ENCODE data around the gene CCM2. TPM values are rescaled to one million over a fixed set of nuclear protein-coding genes. Genes with fewer than 3 reads are reported as not detected.

Gene CCM2
- total RNA-seq, 3 donors from 2014 or later: 32.3 to 45.3 (median 35.4) TPM

DNA sequence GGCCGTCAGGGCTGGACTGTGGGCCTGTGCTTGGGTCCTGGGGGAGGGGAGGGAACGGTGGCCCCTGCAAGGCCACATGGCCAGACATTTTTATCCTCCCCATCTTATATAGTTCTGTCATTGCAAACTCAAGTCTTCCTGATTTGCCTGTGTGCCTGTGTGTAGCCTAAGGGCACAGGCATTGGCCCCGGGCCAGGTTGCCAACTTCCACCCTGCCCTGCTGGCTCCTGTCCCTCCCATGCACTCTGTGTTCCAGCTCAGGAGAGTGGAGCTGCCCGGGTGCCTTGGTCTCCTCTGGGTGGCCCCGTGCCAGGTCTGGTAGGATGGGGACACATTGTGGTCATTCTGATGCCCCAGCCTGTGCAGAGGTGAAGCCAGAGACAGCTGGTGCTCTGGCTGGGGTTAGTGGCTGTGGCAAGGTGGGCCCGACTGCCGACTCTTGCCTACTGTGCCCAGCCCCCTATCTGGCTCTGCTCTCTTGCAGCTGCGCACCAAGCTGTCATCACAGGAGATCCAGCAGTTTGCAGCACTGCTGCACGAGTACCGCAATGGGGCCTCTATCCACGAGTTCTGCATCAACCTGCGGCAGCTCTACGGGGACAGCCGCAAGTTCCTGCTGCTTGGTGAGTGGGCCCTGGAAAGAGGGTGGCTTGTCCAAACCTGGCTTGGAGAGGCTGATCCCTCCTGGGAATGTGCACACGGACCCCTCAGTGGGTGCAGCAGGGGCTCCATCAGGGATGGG is 74.0 kb downstream of the CCM2 start:
- intact Hi-C loops (cut with DNase I; ENCODE audit: low total_unique reads): no loop called here
- DNase-seq (ENCODE audit: low spot score in 2 of 2): peak; percentile 39 to 73

DNA sequence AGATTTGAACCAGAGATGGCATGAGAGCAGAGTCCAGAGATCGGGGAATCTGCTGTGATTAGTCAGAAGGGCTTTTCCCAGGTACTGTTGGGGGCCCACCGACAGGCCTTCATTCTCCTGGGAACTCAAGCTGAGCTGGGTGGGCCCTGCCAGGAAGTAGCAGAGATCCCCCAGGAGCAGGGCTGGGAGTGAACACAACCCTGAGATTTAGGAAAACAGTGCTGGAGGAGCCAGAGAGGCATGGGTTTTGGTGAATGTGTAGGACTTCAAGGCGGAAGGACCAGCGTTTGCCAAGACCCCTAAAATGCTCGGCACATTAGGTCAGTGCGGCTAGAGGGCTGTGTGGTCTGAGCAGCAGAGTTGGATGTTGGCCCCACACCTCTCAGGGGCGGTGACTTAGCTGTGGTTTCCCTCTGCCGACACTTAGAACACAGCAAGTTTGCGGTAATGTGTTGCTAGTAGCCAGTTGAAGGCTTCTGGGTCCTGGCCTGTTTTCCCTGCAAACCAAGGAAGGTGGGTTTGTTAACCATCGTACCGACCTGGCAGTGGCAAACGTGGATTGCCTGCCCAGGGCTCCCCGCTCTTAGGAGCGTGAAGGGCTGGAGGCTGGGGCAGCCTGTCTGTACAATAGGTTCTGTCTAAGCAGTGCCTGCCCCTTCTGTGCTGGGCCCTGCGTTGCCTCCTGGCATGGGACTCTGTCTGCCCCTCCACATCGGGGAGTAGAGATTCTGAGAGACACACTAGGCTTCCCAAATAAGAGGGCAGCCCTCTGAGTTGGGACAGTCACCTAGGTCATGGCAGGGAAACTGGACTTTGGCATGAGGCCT is 74.7 kb downstream of the CCM2 start:
- H3K36me3 ChIP-seq: no peaks in the 10 kb centered on the region
- peaks cover 0 to 9% of the 10 kb centered on the region in 2 donors for H3K4me1 ChIP-seq
- TF ChIP-seq, protein P1, sequence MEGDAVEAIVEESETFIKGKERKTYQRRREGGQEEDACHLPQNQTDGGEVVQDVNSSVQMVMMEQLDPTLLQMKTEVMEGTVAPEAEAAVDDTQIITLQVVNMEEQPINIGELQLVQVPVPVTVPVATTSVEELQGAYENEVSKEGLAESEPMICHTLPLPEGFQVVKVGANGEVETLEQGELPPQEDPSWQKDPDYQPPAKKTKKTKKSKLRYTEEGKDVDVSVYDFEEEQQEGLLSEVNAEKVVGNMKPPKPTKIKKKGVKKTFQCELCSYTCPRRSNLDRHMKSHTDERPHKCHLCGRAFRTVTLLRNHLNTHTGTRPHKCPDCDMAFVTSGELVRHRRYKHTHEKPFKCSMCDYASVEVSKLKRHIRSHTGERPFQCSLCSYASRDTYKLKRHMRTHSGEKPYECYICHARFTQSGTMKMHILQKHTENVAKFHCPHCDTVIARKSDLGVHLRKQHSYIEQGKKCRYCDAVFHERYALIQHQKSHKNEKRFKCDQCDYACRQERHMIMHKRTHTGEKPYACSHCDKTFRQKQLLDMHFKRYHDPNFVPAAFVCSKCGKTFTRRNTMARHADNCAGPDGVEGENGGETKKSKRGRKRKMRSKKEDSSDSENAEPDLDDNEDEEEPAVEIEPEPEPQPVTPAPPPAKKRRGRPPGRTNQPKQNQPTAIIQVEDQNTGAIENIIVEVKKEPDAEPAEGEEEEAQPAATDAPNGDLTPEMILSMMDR (IDR thresholded peaks at IDR 0.05): no peak
- no peak for TF ChIP-seq POLR2A (IDR thresholded peaks at IDR 0.05)
- H3K27ac ChIP-seq: no peak overlapping the region
- no peaks in the 10 kb centered on the region for H3K27me3 ChIP-seq
- H3K4me3 ChIP-seq: no peak overlapping the region
- DNase-seq (ENCODE audit: low spot score in 2 of 2): no peak
- H3K9me3 ChIP-seq: no peaks in the 10 kb centered on the region
- intact Hi-C loops (cut with DNase I; ENCODE audit: low total_unique reads): no loop called here

More for the DNA sequence above, 74.0 kb downstream of the CCM2 start:
- H3K9me3 ChIP-seq: no peaks in the 10 kb centered on the region
- no peaks in the 10 kb centered on the region for H3K36me3 ChIP-seq
- no peak overlapping the region for H3K4me3 ChIP-seq
- no peaks in the 10 kb centered on the region for H3K27me3 ChIP-seq
- peaks cover 0 to 9% of the 10 kb centered on the region in 2 donors for H3K4me1 ChIP-seq
- H3K27ac ChIP-seq: peak overlapping the region in 1 of 2 donors; percentile 23
- no peak for TF ChIP-seq POLR2AphosphoS5 (IDR thresholded peaks at IDR 0.05)
- TF ChIP-seq, protein P1 (IDR thresholded peaks at IDR 0.05): no peak
- TF ChIP-seq POLR2A (IDR thresholded peaks at IDR 0.05): no peak

- Histone ChIP-seq H3K9me3 (no peaks in the 10 kb centered on the region), H3K36me3 (no peaks in the 10 kb centered on the region), H3K27ac (no peak overlapping the region), H3K4me3 (no peak overlapping the region), H3K27me3 (no peaks in the 10 kb centered on the region), H3K4me1 (peaks cover 0 to 9% of the 10 kb centered on the region in 2 donors)
- intact Hi-C loops (cut with DNase I; ENCODE audit: low total_unique reads): no loop called here
- no peak for DNase-seq (ENCODE audit: low spot score in 2 of 2)
- TF ChIP-seq POLR2AphosphoS5 (IDR thresholded peaks at IDR 0.05): no peak
- TF ChIP-seq, protein P1 (IDR thresholded peaks at IDR 0.05): no peak
Observed at GRCh38 chr7:45075355-45075644, 75.3 kb downstream of the CCM2 start.

DNA sequence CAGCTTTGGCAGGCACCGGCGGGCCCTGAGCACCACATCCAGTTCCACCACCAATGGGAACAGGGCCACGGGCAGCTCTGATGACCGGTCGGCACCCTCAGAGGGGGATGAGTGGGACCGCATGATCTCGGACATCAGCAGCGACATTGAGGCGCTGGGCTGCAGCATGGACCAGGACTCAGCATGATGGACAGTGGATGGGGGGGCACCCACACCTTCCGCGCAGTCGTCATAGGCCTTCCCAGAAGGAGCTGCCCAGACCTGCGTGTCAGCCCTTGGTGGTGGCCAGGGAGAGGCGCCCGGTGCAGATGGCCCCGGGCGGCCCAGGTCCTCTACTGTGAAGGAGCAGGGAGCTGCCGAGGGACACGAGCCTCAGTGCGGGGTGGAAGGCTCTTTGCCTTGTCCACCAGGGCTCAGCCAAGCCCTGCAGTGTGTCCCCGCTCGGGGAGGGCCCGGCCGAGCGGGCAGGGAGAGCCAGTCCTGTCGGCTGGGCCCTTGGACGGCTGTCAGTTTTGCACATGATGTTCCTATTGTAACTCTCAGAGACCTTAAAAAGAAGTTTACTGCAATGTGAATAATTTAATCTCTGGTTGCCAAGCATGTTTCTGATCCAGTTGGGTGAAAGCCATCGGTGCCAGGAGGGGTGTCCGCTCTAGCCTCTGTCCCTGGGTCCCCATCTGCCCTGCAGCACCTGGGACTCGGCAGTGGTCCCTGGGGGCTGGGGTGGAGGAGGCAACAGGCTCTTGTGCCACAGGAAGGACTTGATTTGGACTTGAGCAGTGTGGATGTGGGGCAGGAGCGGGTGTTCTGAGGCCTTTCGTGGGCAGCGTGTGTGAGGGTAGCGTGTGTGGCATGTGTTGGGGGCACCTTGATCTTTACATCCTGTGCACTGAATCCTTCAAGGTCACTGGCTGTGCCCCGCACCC is 76.1 kb downstream of the CCM2 start:
- Histone ChIP-seq H3K36me3 (no peaks in the 10 kb centered on the region), H3K4me1 (peaks cover 0 to 9% of the 10 kb centered on the region in 2 donors), H3K9me3 (no peaks in the 10 kb centered on the region), H3K27ac (no peak overlapping the region), H3K27me3 (no peaks in the 10 kb centered on the region), H3K4me3 (no peak overlapping the region)
- DNase-seq (ENCODE audit: low spot score in 2 of 2): no peak
- TF ChIP-seq, protein P1 (IDR thresholded peaks at IDR 0.05): no peak
- TF ChIP-seq POLR2AphosphoS5 (IDR thresholded peaks at IDR 0.05): no peak
- intact Hi-C loops (cut with DNase I; ENCODE audit: low total_unique reads): no loop called here
